DLD1 (cell line): Measurements from ENCODE around the gene C2orf66.

Experiments used
- in situ Hi-C: cut with HindIII; loops from 2 replicates; pipeline ENCODE4 v1.10.0; 2017; ENCODE audit warnings: low sequenced_read_pairs

C2orf66 gene

DNA sequence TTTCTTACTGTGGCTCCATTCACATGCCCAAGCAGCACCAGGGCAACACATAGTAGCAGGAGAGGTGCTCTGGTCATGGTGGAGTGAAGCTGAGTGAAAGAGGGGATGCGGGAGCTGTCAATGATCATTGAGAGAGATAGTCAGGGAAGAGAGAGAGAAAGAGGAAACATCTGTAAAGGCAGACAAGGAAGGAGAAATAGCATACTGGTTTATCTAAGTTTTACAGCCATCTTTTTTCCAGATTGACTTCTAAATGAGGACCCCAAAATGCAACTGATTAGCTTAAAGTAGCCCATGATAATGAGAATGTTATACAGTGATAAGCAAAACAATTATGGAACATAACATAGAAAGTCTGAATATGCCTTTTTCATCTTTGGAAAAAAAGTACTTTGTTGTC is at the start of gene C2orf66:
Gene C2orf66 (minus strand): TSS at position 96 of the 400 bp plus-strand sequence. CDS start 19 bp downstream, at position 77.
- in situ Hi-C loops = no loop called here

DNA sequence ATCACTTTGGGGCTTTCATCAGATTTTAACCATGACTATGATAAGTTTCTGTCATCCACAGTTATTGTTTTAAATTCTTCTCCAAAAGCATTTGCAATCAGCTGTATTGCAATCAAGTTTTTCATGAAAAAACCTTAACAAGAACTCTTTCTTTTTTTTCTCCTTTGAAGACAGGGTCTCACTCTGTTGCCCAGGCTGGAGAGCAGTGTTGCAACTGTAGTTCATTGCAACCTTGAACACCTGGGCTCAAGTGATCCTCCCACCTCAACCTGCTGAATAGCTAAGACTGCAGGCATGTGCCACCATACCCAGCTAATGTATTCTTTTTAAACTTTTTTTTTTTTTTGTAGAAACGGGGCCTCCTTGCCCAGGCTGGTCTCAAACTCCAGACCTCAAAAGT is 45.5 kb upstream of the C2orf66 start:
- in situ Hi-C loops = no loop called here

DNA sequence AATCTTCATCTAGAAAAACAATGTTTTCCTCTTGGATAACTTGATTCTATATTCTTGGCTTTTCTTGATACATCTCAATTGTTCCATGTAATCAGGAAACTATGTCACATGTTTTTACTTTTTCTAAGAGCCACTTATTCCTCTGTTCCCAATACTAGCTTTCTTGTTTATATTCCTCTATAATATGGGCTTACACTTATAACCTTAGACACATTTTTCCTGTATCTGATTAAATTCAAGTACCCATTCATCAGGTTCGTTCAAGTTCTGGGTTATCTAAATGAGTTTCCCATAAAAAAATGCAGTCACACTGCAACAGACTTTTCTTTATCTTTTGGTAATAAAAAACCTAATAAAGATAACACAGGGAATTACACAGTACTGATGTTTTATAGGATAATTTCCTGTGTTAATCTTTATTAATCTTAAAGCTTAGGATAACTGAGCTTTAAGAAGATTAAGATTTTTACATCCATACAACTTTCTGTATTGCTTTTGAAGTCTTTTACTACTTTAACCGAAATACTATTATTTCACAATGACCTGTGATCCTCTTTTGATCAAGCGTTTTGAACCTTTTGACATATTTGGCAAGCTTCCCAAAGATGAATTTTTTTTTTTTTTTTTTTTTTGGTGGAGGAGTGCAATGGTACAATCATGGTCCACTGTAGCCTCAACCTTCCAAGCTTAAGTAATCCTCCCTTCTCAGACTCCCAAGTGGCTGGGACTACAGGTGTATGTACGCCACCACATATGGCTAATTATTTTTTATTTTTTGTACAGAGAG is 44.3 kb upstream of the C2orf66 start:
- in situ Hi-C loops = no loop called here

DNA sequence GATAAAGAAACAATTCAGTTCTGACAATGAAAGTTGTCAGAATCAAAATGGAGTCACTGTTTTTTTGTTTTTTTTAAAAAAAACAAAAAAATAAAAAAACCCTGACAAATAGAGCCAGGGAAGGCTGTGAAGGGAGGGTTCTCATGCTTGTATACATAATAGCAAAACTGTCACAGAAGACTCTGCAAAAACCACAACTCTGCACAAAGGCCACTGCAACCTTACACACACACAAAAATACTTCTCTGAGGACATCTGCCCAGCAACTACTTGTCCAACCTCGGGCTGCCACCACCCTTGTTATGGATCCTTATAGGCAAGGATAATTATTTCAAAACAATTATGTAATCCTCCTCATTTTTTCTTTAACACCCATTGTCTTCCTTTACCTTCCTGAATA is 41.9 kb upstream of the C2orf66 start:
- in situ Hi-C loops = no loop called here

DNA sequence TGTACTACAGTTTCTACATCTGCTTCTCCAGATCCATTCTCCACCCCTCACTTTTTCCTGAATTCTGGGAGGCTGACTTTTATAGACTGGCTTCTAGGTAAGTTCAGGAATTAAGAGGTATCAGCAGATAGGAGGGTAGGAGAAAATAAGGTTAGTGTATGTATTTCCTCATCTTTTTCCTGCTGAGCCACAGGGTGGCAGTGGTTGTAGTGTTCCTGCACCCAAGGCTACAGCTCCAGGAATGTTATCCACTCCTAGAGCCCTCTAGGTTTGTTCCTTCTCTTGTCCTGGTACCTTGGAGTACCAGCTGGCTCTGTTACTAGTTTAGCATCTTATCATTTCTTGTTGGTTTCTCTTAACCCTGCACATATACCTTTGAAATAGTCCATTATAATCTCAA is 40.7 kb upstream of the C2orf66 start:
- in situ Hi-C loops = no loop called here

DNA sequence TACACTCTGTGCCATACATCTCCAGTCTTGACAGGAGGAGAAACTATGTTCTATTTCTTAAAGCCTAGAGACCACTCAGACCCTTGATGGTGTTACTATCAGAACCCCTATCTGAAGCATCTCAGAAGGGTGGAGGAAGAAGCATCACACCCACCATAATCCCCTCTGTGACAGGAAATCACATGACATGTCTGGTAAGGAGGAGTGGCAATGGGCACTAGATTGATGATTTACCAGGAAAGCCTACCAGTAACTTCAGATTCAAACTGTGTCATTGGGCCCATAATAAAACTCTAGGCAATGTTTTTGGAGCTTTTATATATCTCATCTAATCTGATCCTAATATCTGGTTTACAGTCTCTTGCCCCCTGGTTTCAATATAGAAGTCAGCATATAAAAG is 37.1 kb upstream of the C2orf66 start:
- in situ Hi-C loops = no loop called here

DNA sequence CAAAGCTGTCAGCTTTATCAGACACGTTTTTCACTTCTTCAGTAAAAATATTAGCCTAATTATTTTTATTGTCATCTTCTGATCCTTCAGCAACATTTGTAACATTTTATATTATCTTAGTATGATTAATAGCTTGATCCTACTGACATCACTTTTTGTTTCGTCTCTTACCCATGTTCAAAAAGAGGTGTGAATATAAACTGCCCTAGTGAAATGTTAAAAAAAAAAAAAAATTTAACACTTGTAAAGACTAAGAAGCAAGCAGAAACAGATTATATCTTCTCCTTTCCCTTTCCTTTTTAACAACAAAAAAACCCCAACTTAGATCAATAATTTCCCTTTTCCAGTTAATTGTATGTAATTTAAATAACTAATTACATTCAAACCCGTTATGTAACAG is 36.2 kb upstream of the C2orf66 start:
- in situ Hi-C loops = no loop called here

DNA sequence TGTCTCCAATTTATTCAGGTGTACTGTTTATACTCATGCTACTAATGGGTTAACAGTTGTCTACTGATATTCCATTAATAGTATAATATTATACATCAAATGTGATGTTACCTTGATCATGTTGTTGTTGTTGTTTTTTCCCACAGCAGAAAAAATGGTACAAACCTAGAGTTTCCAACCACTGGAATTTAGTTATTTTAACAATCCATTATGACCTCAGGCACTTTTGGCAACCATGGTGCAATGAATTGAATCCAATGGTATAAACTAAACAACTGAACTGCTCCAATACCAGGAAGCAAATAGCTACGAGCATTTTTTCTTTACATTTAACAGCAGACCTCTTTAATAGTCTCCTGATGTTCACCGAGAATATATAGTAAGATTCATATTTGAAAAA is 31.0 kb upstream of the C2orf66 start:
- in situ Hi-C loops = no loop called here

DNA sequence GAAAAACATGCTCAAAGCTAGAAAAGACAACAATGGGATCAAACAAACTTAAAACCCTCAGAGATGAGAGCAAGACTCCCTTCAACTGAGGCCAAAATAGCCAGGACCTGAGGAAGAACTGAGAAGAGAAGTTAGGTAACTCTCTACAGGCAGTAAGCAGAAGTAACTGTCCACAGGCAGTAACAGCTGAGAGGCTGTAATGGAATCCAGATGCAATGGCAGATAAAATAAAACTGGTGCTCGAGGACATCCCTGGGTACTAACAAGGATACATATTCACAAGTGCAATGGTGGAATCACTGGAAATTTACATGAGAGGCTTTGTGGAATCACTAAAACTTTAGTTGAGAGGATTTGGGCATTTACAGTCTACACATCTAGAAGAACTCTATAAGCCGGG is 30.4 kb upstream of the C2orf66 start:
- in situ Hi-C loops = no loop called here

DNA sequence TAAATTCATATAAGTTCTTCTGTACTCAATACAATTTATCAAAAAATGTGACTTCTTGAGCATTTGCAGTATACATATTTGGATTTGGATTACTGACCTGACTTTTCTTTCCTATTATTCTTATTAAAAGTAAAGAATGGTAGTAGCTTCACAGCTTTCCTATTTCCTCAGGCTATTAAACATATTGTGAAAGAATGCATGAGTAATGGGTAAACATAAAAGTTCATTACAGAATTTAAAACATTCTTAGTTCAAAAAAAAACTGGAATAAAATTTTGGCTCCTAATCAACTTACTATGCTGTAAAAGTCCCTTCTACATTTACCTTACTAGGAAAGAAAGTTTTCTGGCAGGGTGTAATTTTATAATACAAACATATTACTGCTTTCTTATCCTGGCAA is 27.3 kb upstream of the C2orf66 start:
- in situ Hi-C loops = no loop called here

DNA sequence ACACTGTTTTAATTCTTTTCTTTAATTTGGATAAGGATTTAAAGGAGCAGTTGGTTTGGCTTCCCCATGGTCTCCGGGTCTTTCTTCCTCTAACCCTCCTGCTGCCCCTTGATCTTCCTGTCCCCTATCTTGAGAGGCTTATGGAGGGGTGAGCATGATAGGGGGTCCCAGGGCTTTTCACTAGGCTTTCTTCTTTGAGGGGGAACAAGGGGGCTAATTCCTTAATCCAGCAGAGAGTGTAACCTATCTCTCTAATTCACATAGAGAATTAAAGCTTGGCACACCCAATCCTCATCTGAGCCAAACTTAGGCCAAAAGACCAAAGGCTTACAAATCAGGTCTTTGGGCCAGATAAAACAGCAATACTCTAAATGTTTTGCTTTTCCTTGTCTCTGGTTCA is 21.5 kb upstream of the C2orf66 start:
- in situ Hi-C loops = no loop called here

DNA sequence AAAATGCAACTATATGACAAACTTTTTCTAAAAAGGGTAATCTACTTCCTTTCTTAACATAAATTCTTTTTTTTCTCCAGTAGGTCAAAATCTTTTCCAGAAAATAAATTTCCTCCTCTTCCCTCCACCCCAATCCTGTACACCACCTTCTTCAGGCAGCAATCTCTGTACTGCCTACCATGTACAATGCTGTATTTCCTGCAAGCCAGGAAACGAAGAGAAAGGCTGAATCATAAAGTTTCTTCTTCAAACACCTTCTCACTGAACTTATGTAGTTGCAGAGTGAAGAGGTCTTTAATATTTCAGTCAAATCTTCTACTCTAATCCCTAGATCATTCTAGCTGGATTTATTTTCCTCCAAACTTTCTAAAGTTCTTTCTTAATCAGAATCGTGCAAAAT is 18.2 kb upstream of the C2orf66 start:
- in situ Hi-C loops = no loop called here

DNA sequence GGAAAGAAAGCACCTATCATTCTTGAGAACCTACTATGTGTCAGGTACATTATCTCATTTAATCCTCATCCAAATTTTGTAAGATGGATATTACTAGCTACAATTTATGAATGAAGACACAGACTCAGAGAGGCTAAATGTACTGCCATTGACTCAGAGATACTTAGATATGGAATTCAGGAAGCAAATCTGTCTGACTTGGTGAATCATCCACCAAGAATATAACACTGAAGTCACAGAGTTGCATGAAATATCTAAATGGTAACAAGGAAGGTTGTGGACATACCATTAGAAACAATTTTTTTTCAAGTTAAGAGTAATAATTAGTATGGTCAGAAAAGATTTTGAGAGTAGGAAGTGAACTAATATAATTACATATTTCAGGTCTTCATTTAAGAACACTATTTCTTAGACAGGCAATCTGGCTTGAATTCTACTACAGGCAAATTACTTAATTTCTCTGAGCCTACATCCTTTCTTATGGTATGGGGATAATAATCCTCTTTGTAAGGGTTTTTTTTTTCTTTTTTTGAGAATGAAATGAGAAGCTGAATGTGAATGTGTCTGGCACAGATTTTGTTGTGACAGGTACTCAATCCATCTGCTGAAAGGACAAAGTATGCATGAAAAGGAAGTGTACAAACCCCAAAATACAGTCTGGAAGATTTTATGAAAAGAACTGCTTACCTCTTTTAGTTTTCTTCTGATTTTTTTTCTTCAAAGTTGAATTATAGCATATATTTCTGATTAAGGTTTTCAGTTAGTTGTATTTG is 14.8 kb upstream of the C2orf66 start:
- in situ Hi-C loops = no loop called here

DNA sequence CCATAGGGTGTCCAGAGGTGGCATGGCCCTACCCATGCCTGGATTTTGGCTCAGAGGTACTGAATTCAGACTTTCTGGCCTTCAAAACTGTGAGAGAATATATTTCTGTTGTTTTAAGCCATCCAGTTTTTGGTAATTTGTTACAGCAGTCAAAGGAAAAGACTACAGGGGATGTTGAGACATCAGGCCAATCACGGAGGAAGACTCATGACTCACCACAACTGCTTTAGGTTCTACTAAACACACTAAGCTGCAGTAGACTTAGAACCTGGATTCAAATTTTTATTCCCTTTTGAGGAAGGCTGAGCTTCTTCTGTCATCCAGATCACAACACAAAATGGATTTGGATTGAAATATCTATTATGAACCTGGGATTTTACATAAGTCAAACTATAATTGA is 12.0 kb upstream of the C2orf66 start:
- in situ Hi-C loops = no loop called here

DNA sequence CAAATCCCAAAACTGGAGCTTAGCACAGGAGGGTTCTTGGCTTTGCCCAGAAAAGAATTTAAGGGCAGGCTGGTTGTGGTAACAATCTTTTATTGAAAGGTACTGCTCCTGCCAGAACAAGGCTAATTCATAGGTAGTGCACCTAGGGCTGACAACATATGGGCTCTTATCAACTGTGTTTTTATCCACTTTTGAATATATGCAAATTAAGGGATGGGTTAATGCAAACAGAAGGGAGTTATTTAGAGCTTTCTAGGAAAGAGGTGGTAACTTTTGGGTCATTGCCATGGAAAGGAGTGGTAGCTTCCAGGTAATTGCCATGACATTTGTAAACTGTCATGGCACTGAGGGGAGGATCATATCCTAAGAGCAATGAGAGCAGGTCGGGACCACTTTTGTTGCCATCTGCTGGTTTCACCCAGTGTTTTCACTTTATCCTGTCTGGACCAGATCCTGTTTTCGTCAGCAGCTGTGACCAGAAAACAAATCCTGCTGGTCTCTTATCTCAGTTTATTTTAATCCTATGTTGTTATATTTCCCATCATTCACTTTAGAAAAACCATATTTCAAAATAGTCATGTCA is 981 bp downstream of the C2orf66 start:
- in situ Hi-C loops = no loop called here

DNA sequence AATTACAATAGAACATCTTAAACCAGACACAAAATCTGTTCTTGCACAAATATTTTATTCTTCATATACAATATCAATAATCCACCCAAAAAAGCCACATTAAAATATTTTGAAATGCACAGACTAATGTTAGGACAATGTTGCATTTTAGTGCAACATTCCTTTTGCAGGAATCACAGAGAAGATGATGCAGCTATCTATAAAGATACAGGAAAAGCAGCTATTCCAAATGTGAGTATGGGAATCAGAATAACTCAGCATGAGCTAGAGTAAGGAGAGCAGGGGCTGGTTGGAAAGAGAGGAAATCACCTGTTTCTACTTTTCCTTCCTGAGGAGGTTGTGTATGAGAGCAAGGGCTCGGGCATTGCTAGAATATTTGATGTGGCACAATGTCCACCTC is 4.8 kb downstream of the C2orf66 start:
- in situ Hi-C loops = no loop called here

DNA sequence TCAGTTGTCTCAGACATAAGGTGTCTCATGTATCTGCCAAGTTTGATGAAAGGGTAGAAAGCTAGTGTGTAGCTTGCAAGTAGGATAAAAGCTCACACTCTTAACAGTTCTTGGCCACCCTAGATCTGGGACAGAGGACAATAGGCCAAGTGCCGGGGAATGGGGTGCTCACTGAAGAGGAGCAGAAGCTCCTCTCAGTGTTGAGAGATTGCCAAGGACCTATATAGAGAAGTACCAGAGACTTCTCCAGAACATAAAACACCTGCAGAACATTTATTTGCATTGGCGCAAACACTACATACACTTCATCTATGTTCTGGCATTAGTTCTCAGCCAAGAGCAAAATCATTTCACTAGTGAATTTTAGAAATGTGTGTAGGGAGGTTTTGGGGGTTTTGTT is 6.8 kb downstream of the C2orf66 start:
- in situ Hi-C loops = no loop called here

DNA sequence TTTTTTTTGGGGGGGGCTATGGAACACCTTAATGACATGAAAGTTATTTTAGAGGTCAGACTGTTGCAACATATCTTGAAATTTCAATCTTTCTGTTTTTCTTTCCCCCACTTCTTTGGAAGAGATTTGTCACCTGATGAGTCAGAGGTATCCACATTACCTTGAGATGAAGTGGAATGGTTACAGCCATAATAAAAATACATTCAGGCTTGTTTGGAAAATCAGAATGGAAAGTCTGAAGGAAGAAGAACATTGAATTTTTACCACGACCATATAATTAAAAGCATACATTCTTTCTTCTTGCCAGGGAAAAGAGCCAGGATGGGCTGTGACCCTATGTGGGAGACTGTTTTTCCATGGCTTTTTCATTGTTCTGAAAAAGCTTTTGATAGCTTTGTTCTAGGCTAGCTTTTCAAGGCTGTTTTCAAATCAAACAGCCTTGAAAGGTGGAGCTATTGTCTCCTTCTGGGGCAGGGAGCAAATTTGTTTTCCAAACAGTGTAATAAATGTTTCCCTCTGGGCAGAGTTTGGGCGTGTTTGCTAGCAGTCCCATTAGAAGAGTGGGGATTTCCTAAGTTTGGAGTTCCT is 7.4 kb downstream of the C2orf66 start:
- in situ Hi-C loops = no loop called here

DNA sequence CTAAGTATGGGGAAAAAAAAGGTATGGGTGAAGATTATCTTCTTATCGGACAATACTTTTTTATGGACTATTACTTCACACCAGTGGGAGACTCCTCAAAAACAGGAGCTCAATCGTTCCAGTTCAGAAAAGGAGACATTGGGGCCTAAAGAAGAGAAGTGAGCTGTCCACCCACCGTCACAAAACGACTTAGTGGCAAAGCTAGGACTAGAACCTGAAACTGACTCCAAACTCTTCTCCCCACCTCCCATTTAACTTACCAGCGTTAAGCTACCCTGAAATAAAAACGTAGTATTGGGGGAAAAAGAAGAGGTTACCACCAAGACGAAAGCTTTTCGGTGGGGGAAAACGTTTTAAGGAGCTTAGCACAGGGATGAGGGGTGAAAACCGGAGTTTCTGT is 10.2 kb downstream of the C2orf66 start:
- in situ Hi-C loops = no loop called here

DNA sequence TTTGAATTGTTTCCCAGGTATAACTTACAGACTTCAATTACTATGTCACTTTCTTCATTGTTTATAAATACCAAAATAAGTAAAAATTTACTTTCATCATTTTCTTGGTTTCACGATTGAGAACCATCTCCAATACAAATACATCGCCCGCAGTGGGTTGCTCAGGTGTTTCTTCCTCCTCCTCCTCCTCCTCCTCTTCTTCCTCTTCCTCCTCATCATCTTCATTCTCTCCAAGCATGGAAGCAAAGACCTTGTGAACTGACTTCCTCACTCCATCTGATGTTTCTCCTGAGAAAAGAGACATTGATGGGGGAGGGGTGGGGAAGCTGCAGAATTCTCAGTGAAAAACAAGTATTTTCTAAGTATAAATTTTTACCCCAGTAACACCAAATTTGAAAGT is 16.3 kb downstream of the C2orf66 start:
- in situ Hi-C loops = no loop called here

DNA sequence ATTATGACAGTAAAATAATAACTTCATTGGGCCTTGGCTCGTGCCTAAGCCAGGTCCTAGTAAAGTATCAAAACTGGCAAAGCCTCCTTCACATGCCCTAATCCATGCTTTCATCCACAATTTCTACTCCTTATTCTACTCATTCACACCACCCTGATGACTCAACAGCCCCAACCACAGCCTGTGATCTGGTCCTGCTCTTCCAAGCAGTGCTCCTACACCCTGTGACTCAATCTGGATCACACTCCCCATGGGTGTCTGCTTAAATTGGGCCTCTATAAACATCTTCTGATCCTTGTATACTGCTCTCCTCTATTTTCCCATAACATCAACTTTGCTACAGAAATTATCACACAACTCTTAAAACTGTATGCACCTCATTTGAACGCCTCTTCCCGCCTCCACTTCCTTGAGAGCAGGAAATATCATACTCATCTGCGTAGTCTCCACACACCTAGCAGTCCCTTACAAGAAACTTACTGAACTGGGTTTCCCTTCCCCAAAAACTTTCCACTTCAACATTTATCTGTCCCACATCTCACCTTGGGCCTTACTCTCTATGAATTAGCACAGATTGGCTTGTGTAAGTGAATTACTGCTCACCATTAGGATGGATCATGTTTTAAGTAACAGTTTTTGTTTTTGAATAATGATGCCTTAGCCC is 25.6 kb downstream of the C2orf66 start:
- in situ Hi-C loops = no loop called here
